CMK (cell line): ENCODE data around the gene ZNF598.
"Not testable (repeated sequence)": the region's sequence is repeated elsewhere in the genome, so short reads cannot be mapped to it uniquely, and the experiment has no call there.

ENCODE experiments used
- DNase-seq: peaks from one replicate; pipeline ENCODE4 v3.0.0-alpha.2; 2010; ENCODE audit warnings: low read depth

Gene ZNF598

GRCh38 chr16:2040041-2040786 lies 30.6 kb upstream of the ZNF598 start:
- DNase-seq: no peak

- no peak for DNase-seq
These were observed 29.8 kb upstream of the ZNF598 start for GRCh38 chr16:2039274-2040031.

DNA sequence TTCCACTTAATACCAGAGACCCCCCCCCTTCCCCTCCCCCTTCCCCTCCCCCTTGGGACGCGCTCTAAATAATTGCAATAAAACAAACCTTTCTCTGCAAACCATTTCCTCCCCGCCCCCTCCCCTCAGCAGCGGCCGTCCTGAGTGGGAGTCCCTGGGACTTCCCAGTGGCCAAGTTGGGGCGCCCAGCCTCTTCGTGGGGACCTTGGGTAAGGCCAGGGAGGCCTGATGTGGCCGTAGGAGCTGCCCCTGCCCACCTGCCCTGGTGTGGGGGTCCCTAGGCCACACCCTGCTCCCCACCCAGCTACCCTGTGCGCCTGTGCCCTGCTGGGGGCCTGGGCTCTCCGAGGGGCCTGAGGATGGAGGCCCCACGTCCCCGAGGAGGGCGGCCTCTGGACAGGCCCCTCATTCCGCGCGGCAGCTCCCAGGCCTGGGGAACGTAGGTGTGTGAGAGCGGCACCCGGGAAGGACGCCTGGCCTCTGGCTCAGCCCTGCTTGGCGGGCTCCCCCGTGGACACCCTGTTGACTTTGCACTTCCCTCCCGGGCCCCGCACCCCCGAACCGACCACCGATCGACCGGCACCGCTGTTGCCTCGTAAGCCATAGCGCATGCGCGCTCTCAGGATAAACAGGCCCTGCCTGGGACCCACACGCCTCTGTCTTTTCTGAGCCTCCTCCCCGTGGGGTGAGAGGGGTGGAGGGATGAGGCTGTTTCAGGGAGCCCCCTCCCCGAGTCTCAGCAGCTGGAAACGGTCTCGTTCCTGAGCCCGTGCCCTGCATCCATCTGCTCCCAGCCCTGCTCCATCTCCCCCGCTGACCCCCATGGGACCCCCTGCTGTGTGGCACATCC lies 29.0 kb upstream of the ZNF598 start:
- DNase-seq: no peak

DNA sequence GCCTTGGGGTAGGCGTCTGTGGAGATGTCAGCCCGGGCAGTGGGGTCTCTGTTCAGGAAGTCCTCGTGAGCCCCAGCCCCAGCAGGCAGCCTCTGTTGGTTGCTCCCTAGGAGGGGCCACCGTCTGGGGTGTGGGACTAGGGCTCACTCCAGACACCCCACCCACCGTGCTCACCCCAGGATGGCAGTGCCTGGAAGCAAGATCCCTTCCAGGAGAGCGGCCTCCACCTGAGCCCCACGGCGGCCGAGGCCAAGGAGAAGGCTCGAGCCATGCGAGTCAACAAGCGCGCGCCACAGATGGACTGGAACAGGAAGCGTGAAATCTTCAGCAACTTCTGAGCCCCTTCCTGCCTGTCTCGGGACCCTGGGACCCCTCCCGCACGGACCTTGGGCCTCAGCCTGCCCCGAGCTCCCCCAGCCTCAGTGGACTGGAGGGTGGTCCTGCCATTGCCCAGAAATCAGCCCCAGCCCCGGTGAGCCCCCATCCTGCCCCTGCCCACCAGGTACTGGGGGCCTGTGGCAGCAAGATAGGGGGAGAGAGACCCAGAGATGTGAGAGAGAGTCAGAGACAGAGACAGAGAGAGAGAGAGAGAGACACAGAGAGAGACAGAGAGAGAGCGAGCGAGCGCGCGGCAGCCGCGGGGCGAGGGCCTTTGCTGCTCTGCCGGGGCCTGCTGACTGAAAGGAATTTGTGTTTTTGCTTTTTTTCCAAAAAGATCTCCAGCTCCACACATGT lies 28.2 kb upstream of the ZNF598 start:
- DNase-seq: no peak

DNA sequence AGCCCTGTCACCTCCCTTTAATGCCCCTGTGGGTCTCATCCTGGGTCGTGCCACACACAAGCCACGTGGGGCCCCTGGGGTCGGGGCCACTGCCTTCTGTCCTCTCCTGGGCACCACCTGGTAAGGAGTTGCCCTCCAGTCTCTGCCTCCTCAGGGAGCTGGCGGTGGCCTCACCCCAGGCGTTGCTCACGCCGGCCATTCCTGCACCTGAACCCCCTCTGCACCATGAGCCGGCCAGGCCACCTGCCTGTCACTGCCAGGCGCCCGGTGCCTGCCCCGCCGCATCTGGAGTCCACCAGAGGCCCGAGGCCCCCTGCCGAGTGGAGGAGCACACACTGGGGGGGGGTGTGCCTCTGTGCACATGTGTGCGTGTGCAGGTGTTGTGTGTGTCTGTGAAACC lies 27.5 kb upstream of the ZNF598 start:
- DNase-seq: no peak

DNA sequence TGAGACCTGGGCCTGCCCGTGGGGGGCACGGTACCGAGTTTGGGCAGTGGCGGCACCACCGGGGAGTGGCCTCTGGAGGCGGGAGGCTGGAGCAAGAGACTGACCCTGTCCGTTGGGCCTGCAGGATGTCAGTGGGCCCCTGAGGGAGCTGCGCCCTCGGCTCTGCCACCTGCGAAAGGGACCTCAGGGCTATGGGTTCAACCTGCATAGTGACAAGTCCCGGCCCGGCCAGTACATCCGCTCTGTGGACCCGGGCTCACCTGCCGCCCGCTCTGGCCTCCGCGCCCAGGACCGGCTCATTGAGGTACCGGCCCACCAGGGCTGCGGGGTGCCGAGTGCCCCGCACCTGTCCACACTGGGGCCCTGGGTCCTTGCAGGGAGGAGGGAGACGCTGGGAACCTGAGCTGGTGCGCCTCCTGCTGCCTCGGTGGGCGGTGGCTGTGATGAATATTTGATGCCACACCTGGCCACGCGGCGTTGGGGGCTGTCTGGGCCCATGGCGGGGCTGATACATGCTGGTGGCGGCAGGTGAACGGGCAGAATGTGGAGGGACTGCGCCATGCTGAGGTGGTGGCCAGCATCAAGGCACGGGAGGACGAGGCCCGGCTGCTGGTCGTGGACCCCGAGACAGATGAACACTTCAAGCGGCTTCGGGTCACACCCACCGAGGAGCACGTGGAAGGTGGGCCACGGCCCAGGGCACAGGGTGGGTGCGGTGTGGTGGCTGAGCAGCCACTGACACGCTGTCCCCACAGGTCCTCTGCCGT lies 26.8 kb upstream of the ZNF598 start:
- DNase-seq: no peak

GRCh38 chr16:2035431-2036199 lies 26.0 kb upstream of the ZNF598 start:
- no peak for DNase-seq

- no peak for DNase-seq
These were observed 25.2 kb upstream of the ZNF598 start for GRCh38 chr16:2034696-2035430.

- DNase-seq: not testable (repeated sequence)
These were observed 24.5 kb upstream of the ZNF598 start for GRCh38 chr16:2033909-2034695.

GRCh38 chr16:2033057-2033908 lies 23.7 kb upstream of the ZNF598 start:
- DNase-seq: no peak

DNA sequence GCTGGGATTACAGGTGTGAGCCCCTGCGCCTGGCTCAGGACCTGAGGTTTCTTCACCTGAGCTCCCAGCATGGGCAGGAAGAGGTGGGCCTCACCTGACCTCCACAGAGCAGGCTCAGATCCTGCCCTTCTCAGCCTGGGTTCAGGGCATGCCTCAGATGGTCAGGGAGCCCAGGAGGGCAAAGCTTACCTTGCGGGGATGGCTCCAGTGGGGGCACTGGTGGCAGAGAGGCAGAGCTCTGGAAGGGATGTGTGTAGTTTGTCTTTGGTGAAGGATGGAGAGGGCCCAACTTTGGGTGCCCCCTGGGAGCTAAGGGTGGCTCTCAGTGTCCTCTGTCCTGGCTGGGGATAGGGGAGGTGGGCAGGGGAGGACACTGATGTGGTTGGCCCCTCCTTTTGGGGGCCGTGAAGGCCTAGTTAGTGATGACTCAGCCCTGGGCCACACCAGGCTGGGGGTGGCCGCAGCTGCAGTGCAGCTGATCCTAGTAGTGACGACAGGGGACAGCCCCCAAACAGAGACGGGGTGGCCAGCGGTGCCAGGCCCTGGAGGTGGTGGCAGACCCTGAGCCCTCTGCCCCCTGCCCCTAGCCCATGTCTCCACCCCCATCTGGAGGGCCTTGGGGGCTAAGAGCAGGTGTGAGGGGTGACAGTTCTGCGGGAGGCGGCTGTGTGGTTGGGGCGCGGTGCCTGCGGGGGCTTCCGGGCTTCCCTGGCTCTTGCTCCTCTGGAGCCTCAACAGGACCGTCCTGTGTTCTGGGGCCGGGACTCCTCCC lies 22.9 kb upstream of the ZNF598 start:
- DNase-seq: no peak

DNA sequence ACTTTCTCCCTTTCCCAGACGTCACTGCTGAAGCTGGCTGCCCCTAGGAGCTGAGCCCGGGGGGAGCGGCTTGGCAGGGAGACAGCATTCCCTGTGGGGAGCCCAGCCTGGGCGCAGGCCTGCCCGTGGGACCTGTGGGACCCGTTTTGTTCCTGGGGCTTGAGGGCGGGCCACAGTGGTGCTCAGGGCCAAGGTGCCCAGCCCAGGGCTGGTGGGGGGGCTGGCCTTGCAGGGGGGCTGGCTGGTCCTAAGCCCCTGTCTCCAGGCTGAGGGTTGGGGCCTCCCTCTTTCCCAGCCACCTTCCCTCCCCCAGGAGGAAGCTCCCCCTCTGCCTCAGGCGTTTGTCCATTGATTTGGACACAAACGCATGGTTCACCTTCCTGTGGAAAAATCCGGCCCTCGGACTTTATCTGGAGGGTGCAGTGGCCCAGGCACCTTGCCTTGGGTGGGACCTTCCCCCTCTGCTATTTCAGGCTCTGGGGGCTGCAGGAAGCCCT lies 21.5 kb upstream of the ZNF598 start:
- no peak for DNase-seq

DNA sequence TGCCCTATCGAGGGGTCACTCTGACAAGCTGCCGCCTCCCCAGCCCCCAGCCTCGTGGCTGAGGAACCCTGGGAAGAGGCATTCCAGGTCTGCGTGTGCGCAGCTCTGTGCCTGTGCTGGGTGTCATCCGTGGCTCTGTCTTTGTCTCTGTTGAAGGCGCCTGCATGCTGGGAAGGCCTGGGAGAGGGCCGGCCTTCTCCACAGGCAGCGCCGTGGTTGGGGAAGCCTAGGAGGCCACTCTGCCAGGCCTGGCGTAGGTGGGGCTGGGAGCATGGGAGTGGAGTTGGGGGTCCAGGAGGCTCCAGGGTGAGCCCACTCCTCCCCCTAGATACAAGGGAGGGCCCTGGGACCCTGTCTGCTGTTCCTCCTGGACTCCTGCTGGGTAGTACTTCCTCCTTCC lies 20.4 kb upstream of the ZNF598 start:
- no peak for DNase-seq

GRCh38 chr16:2029350-2029749 lies 19.7 kb upstream of the ZNF598 start:
- no peak for DNase-seq

DNA sequence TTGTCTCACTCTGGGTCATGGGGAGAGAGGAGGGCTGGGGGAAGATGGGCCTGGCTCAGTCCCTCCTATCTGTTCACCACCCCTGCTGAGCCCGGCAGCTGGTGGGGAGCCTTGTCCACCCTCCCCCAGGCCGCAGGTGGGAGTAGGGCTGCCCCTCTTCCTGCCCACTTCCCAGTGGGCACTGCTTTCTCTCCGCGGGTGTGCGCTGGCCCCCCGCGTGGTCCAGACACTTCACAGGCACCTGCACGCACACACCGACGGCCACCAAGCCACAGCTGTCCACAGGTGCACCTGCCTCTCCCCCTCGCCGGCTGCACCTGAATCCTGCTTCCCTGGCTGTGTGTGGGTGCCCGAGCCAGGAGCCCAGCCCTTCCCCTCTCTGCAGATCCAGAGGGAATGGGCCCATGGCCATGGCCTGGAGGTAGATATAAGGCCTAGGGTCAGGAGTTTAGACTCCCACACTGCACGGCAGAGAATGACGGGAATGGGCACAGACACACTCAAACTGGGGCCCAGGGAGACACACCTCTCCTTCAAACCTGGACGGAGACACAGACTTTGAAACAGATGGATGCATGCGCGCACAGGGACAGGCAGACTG lies 19.1 kb upstream of the ZNF598 start:
- DNase-seq: no peak

GRCh38 chr16:2028146-2028545 lies 18.5 kb upstream of the ZNF598 start:
- DNase-seq: no peak
